GM19438 (cell line): Measurements from ENCODE around the gene LTB4R.

Source experiments
- ATAC-seq: cut with Tn5 transposase; IDR thresholded peaks from one replicate; pipeline ENCODE4 v1.9.1; 2021; ENCODE audit warnings: low read depth; ENCODE audit not compliant: unreplicated experiment

The LTB4R gene

DNA sequence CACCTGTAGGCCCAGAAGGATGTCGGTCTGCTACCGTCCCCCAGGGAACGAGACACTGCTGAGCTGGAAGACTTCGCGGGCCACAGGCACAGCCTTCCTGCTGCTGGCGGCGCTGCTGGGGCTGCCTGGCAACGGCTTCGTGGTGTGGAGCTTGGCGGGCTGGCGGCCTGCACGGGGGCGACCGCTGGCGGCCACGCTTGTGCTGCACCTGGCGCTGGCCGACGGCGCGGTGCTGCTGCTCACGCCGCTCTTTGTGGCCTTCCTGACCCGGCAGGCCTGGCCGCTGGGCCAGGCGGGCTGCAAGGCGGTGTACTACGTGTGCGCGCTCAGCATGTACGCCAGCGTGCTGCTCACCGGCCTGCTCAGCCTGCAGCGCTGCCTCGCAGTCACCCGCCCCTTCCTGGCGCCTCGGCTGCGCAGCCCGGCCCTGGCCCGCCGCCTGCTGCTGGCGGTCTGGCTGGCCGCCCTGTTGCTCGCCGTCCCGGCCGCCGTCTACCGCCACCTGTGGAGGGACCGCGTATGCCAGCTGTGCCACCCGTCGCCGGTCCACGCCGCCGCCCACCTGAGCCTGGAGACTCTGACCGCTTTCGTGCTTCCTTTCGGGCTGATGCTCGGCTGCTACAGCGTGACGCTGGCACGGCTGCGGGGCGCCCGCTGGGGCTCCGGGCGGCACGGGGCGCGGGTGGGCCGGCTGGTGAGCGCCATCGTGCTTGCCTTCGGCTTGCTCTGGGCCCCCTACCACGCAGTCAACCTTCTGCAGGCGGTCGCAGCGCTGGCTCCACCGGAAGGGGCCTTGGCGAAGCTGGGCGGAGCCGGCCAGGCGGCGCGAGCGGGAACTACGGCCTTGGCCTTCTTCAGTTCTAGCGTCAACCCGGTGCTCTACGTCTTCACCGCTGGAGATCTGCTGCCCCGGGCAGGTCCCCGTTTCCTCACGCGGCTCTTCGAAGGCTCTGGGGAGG is at the start of gene LTB4R:
Gene LTB4R (plus strand): TSS at position 857 of the 959 bp plus-strand sequence. CDS start 4,150 bp downstream, outside the sequence.
- peak; percentile 66 for ATAC-seq

GRCh38 chr14:24261969-24262327 is 49.4 kb upstream of the LTB4R start:
- no peak for ATAC-seq

- no peak for ATAC-seq
These were observed 48.2 kb upstream of the LTB4R start, which contains the start of gene TGM1 for GRCh38 chr14:24262821-24263733. TGM1 (minus strand) TSS chr14:24263177; CDS start chr14:24262352, 825 bp downstream.

- no peak for ATAC-seq
These were observed 47.5 kb upstream of the LTB4R start for GRCh38 chr14:24263848-24264247.

DNA sequence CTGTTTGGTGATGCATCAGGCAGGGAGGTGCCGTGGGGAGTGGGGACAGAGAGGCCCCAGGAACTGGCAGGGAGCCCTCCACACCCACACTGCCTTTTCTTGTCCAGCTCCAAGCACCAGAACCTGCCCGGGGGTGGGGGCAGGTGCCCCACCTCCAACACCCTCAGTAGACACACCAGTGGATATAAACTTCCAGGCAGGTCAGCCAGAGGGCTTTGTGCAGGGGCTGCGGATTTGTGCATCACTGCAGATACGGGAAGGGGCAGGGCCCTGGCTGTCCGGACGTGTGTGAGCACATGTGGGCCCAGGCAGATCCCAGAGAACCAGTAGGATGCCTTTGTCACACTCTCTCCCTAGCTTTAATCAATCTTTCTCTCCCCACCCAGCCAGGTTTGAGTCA is 47.0 kb upstream of the LTB4R start:
- no peak for ATAC-seq

GRCh38 chr14:24266344-24267244 is 44.7 kb upstream of the LTB4R start:
- no peak for ATAC-seq

GRCh38 chr14:24267516-24267915 is 43.8 kb upstream of the LTB4R start:
- no peak for ATAC-seq

DNA sequence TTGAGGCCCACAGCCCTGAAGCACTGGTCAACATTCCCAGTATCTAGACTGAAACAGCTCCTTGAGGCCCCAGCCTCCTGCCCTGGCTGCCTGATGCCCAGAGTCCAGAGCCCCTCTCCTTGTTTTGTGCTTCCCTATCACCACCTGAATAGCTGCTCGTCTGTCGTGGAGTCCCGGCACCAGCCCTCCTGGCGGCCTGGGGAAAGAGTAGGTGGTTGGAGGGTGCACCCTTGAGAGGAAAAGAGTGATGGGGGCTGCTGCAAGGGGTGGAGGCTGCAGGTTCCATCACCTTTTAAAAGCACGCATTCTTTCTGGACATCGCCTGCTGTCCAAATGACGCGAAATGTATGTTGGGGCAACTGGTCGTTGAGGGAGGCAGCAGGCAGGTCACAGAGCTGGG is 43.1 kb upstream of the LTB4R start:
- ATAC-seq = no peak

DNA sequence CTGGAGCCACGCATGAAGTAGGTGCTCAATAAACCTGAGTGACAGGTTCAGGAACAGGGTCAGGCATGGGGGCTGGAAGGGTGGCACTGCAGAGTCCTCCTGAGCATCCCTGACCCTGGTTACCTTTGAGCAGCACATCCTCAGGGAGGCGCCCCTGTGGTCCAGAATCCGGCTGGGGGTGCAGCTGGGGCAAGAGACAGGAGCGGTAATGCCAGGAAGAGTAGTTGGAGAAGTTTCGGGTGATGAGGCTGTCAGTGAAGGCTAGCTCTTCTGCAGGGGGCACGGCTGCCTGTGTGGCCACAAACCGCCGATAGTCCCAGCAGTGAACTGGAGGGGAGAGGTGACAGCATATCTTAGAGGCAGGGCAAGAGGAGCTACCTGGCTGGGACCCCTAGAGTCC is 41.9 kb upstream of the LTB4R start:
- no peak for ATAC-seq

GRCh38 chr14:24269910-24270536 is 41.3 kb upstream of the LTB4R start:
- ATAC-seq = no peak

GRCh38 chr14:24270537-24271133 is 40.7 kb upstream of the LTB4R start:
- no peak for ATAC-seq

DNA sequence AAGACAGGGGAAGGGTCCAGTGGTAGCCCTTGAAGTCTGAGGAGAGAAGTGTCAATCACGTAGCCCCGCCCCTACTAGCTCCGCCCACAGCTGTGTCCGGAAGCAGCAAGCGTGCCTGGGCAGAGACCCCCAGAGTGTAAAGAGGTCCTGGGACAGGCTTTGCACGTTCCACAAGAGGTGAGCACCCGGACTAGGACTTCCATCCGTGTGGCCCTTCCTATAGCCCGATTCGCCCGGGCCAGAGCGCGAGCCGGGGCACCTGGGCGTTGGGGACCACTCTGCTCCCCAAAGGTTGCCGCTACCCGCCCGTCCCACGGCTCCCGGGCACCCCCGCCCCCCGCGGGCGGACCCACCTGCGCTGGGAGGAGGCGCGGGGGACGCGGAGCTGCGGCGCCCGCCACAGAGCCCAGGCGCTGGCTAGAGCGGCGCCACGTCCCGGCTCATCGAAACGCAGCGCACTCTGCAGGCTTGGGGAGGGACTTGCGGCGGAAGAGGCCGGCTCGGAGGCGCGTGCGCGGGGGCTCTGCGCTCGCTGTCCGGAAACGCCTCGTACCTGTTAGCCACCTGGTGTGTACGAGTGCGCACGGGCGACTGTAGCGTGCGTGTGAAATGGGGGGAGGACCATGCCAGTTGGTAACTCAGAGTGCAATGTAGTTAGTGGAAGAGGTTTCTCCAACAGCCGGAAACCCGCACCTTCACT is 40.0 kb upstream of the LTB4R start, which contains the start of gene RABGGTA:
Gene RABGGTA (minus strand): TSS at position 464 of the 700 bp plus-strand sequence. CDS start 482 bp downstream, outside the sequence.
- peak; percentile 81 for ATAC-seq

- ATAC-seq = no peak
These were observed 39.5 kb upstream of the LTB4R start for GRCh38 chr14:24271834-24272263.

DNA sequence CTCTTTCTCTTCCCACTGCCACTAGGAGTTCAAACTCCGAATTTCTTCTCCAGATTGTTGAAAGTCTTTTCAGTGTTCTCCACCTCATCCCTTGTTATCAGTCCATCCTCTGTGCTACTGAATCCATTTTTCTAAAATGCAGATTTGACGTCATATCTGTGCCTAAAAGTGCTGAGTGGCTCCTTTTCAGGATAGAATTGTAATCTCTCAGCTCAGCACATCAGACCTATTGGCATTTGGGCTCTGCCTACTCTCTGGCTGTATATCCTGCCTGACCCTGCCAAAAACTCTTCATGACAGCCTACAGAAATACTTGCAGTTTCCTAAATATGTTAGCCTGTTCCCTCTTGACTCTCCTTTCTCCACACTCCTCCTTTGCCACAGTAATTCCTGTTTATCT is 38.8 kb upstream of the LTB4R start:
- ATAC-seq = no peak

- no peak for ATAC-seq
These were observed 37.8 kb upstream of the LTB4R start for GRCh38 chr14:24273422-24273998.

DNA sequence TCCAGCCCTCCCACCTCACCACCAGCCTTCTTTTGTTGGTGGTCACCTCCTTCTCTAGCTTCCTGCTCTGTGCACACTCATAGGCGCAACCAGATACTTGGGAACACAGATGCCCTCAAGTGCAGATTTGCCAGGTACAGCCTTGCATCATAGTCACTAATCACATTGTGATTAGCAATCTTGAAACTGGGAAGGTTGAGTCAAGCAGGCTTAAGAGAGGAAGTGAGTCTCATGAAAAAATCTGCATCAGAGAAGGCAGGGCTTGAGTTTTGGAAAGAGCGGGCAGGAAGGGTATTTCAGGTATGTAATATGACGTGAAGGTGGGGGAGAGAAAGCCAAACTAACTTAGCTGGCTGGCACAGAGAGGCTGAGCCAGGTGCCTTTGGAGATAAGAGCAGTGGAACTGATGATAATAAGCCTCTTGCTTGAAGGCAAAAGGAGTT is 37.2 kb upstream of the LTB4R start:
- ATAC-seq = peak; percentile 38

GRCh38 chr14:24277071-24277470 is 34.2 kb upstream of the LTB4R start:
- ATAC-seq = no peak
